H1 (cell line): ENCODE measurements around the gene TMSB10. TPM values are rescaled to one million over a fixed set of nuclear protein-coding genes. Genes with fewer than 3 reads are reported as not detected.
A peak's percentile ranks its signal among the peaks of the same experiment; 100 is the strongest.

Experiments used
- CTCF ChIA-PET: fragments of 300-600 bp; sonication (Branson Sonifier 250); formaldehyde crosslinking; loops from one replicate; lab custom pipeline; 2021; ENCODE audit not compliant: partially characterized antibody; lab: Charles Lee
- POLR2A ChIA-PET: fragments of 300-600 bp; sonication (Branson Sonifier 250); formaldehyde crosslinking; loops from one replicate; lab custom pipeline; 2021; ENCODE audit warnings: inconsistent platforms; ENCODE audit not compliant: partially characterized antibody; lab: Charles Lee
- DNase-seq, 2 experiments: peaks; one replicate each; pipeline versions ENCODE4 v3.0.0 to v3.0.0-alpha.2; 2010 to 2022; ENCODE audit warnings: low spot score in 2 of 2, low read depth in 1 of 2, mixed read lengths in 1 of 2
- FAIRE-seq: peaks from 2 replicates; lab custom pipeline; 2011; peaks lifted over from hg19 to GRCh38; lab: Jason Lieb, UNC
- H2AFZ ChIP-seq: 2 replicates; pipeline ENCODE4 v1.8.1; 2012; ENCODE audit warnings: low read length, inconsistent platforms
- H2AK5ac ChIP-seq: 2 replicates; pipeline ENCODE4 v1.6.1; 2013; ENCODE audit warnings: low read depth, low read length
- H2BK120ac ChIP-seq: replicated peaks from 2 replicates; pipeline ENCODE3; 2013; ENCODE audit warnings: low read depth, low read length, inconsistent platforms
- H2BK12ac ChIP-seq: 2 replicates; pipeline ENCODE4 v1.6.1; 2013; ENCODE audit warnings: low read depth, low read length
- H2BK15ac ChIP-seq: 2 replicates; pipeline ENCODE4 v1.6.1; 2013; ENCODE audit warnings: low read length
- H2BK20ac ChIP-seq: 2 replicates; pipeline ENCODE4 v1.6.1; 2013; ENCODE audit warnings: low read length
- H2BK5ac ChIP-seq: 2 replicates; pipeline ENCODE4 v1.6.1; 2013; ENCODE audit warnings: low read depth, low read length
- H3K14ac ChIP-seq: 2 replicates; pipeline ENCODE4 v1.6.1; 2013; ENCODE audit warnings: inconsistent platforms; ENCODE audit not compliant: insufficient read length
- H3K18ac ChIP-seq: 2 replicates; pipeline ENCODE4 v1.6.1; 2013; ENCODE audit warnings: low read length; ENCODE audit errors: extremely low read depth
- H3K23ac ChIP-seq: 2 replicates; pipeline ENCODE4 v1.6.1; 2013; ENCODE audit warnings: inconsistent platforms; ENCODE audit not compliant: insufficient read length
- H3K23me2 ChIP-seq: 2 replicates; pipeline ENCODE4 v1.6.1; 2013; ENCODE audit warnings: low read depth, low read length
- H3K27ac ChIP-seq: 2 replicates; pipeline ENCODE4 v1.6.1; 2011; ENCODE audit warnings: low read depth, low read length, inconsistent platforms
- H3K27me3 ChIP-seq, 4 experiments: replicated peaks in 1 of 4; 1 replicate in 1 of 4; 2 replicates in 3 of 4; pipeline versions ENCODE4 v1.6.1 to v1.8.1; 2011 to 2013; ENCODE audit warnings: low read length in 3 of 4, mild to moderate bottlenecking in 3 of 4, inconsistent platforms in 2 of 4, mixed read lengths in 2 of 4, moderate library complexity in 1 of 4; ENCODE audit not compliant: control insufficient read depth in 3 of 4, insufficient read depth in 3 of 4; ENCODE audit errors: extremely low read depth in 1 of 4
- H3K36me3 ChIP-seq, 4 experiments: 2 replicates each; pipeline versions ENCODE4 v1.6.1 to v1.8.1; 2011 to 2013; ENCODE audit warnings: mild to moderate bottlenecking in 4 of 4, low read length in 3 of 4, moderate library complexity in 2 of 4, control low read depth in 1 of 4, inconsistent platforms in 1 of 4; ENCODE audit not compliant: insufficient read depth in 4 of 4, control insufficient read depth in 2 of 4
- H3K4ac ChIP-seq: replicated peaks from 2 replicates; pipeline ENCODE3; 2013; ENCODE audit warnings: low read length, low read depth, mixed read lengths, inconsistent platforms; ENCODE audit not compliant: insufficient read length
- H3K4me1 ChIP-seq, 4 experiments: replicated peaks in 1 of 4; 1 replicate in 1 of 4; 2 replicates in 3 of 4; pipeline versions ENCODE4 v1.6.1 to v1.8.1; 2011 to 2013; ENCODE audit warnings: low read length in 3 of 4, inconsistent platforms in 2 of 4, mixed read lengths in 1 of 4; ENCODE audit not compliant: insufficient read depth in 4 of 4, control insufficient read depth in 3 of 4
- H3K4me2 ChIP-seq, 2 experiments: 2 replicates each; pipeline versions ENCODE4 v1.6.1 to v1.8.1; 2011 to 2013; ENCODE audit warnings: low read depth in 2 of 2, low read length in 2 of 2, control low read depth in 1 of 2, inconsistent platforms in 1 of 2, mild to moderate bottlenecking in 1 of 2; ENCODE audit not compliant: insufficient read depth in 1 of 2
- H3K4me3 ChIP-seq, 4 experiments: fragments of 200-600, 300-600 bp in 1 of 4; sonication (generic), shearing (Covaris generic), sonication (Bioruptor Twin) in 1 of 4; 2 replicates each; pipeline versions ENCODE4 v1.5.1 to v1.8.1; 2011 to 2016; ENCODE audit warnings: low read length in 4 of 4, low read depth in 3 of 4, control low read depth in 2 of 4, inconsistent platforms in 2 of 4, mild to moderate bottlenecking in 2 of 4, mixed read lengths in 1 of 4, moderate library complexity in 1 of 4; ENCODE audit not compliant: insufficient read depth in 2 of 4; ENCODE audit errors: extremely low read depth in 1 of 4
- H3K56ac ChIP-seq: replicated peaks from 2 replicates; pipeline ENCODE3; 2013; ENCODE audit warnings: low read depth, mild to moderate bottlenecking, mixed read lengths, low read length, inconsistent platforms; ENCODE audit not compliant: insufficient read length
- H3K79me1 ChIP-seq: 2 replicates; pipeline ENCODE4 v1.6.1; 2013; ENCODE audit warnings: low read depth, low read length, control low read depth
- H3K79me2 ChIP-seq, 2 experiments: 2 replicates each; pipeline versions ENCODE4 v1.6.1 to v1.8.1; 2012 to 2013; ENCODE audit warnings: low read length in 2 of 2, mild to moderate bottlenecking in 2 of 2, inconsistent platforms in 1 of 2; ENCODE audit not compliant: insufficient read depth in 2 of 2, control insufficient read depth in 1 of 2
- H3K9ac ChIP-seq, 4 experiments: replicated peaks in 1 of 4; 1 replicate in 1 of 4; 2 replicates in 3 of 4; pipeline versions ENCODE4 v1.6.1 to v1.8.1; 2011 to 2013; ENCODE audit warnings: low read depth in 3 of 4, low read length in 3 of 4, control low read depth in 2 of 4, mild to moderate bottlenecking in 2 of 4, moderate library complexity in 2 of 4, inconsistent platforms in 1 of 4; ENCODE audit errors: extremely low read depth in 1 of 4
- H3K9me3 ChIP-seq, 2 experiments: 2 replicates each; pipeline versions ENCODE4 v1.6.1 to v1.8.1; 2012 to 2013; ENCODE audit warnings: mild to moderate bottlenecking in 2 of 2, moderate library complexity in 2 of 2, control low read depth in 1 of 2, inconsistent platforms in 1 of 2, low read depth in 1 of 2, low read length in 1 of 2, mixed read lengths in 1 of 2; ENCODE audit not compliant: insufficient read depth in 2 of 2
- H4K20me1 ChIP-seq, 2 experiments: replicated peaks in 1 of 2; 2 replicates each; pipeline versions ENCODE3 to v1.8.1; 2011 to 2013; ENCODE audit warnings: inconsistent platforms in 2 of 2, low read length in 2 of 2, mild to moderate bottlenecking in 1 of 2; ENCODE audit not compliant: insufficient read depth in 2 of 2, control insufficient read depth in 1 of 2
- H4K5ac ChIP-seq: 2 replicates; pipeline ENCODE4 v1.6.1; 2013; ENCODE audit warnings: low read length, low read depth, mixed read lengths, inconsistent platforms; ENCODE audit not compliant: insufficient read length
- H4K8ac ChIP-seq: 2 replicates; pipeline ENCODE4 v1.8.0; 2013; ENCODE audit warnings: mild to moderate bottlenecking, moderate library complexity, low read length, inconsistent platforms; ENCODE audit not compliant: insufficient read depth; ENCODE audit errors: extremely low read depth
- H4K91ac ChIP-seq: replicated peaks from 2 replicates; pipeline ENCODE3; 2013; ENCODE audit warnings: low read length, mixed read lengths, inconsistent platforms; ENCODE audit not compliant: insufficient read length
- BRCA1 ChIP-seq: IDR thresholded peaks from 2 replicates; pipeline ENCODE4 v1.6.1; 2012; ENCODE audit warnings: low read depth, low read length, improper control_type of control experiment
- CBX5 ChIP-seq: fragments of 300-800, 300-1000 bp; sonication (generic); IDR thresholded peaks from 2 replicates; pipeline ENCODE4 v1.7.1; 2016; ENCODE audit warnings: antibody characterized with exemption, low read length, low read depth
- GABPA ChIP-seq: IDR thresholded peaks from 2 replicates; pipeline ENCODE4 v1.6.1; 2011; ENCODE audit warnings: mild to moderate bottlenecking, low read length, moderate library complexity, borderline replicate concordance; ENCODE audit not compliant: insufficient read depth
- PHF8 ChIP-seq: fragments of 200-600 bp; sonication (generic); conservative IDR thresholded peaks from 2 replicates; pipeline ENCODE4 v1.7.1; 2012; ENCODE audit warnings: low read depth, mild to moderate bottlenecking, inconsistent platforms, low read length, moderate library complexity
- TBP ChIP-seq: IDR thresholded peaks from 2 replicates; pipeline ENCODE4 v1.6.1; 2011; ENCODE audit warnings: low read depth, low read length, improper control_type of control experiment
- WGBS, 2 experiments: shearing (Covaris generic) in 1 of 2; methylation state at CpG; one replicate each; pipeline versions ENCODE4 v1.1.6 to v1.1.7; 2013 to 2015; ENCODE audit warnings: low lambda C conversion rate in 2 of 2, mixed read lengths in 2 of 2, inconsistent platforms in 1 of 2, low coverage in 1 of 2, missing lambda C conversion rate in 1 of 2; ENCODE audit not compliant: insufficient replicate concordance in 2 of 2, insufficient coverage in 1 of 2, insufficient read length in 1 of 2; ENCODE audit errors: extremely low coverage in 1 of 2, missing lambda C conversion rate in 1 of 2; 5-methylcytosine and 5-hydroxymethylcytosine counted together
- polyA plus RNA-seq, 7 experiments: library from polyadenylated mRNA; depleted of rRNA in 3 of 7; stranded (reverse) in 5 of 7; unstranded in 2 of 7; fragments of >200 nt in 5 of 7; fragments of 200-250 nt in 2 of 7; gene quantifications; 1 replicate in 5 of 7; 2 replicates in 1 of 7; 4 replicates in 1 of 7; pipeline versions ENCODE4 v1.2.1 to v1.2.3, GENCODE V29; 2011 to 2013; ENCODE audit warnings: missing spikeins in 2 of 7, mixed read lengths in 2 of 7
- total RNA-seq: library from RNA; stranded (reverse); fragmentation: NEBNext Ultra II Directional; extraction: Animal tissue kit (Norgen Biotek cat#: 25700); gene quantifications from 2 replicates; pipeline ENCODE4 v1.2.1, GENCODE V29; 2021
- TF ChIP-seq, protein P1 (sequence below): IDR thresholded peaks from 2 replicates; pipeline ENCODE4 v1.6.1; 2011; ENCODE audit warnings: low read depth, mild to moderate bottlenecking, low read length; ENCODE audit not compliant: insufficient read depth

The TMSB10 gene
- total and polyA plus RNA-seq, 2 of the 8 experiments (the other 6 are each of a cell fraction or from before 2014, with no cell fraction given): 593 to 1,075 TPM

DNA sequence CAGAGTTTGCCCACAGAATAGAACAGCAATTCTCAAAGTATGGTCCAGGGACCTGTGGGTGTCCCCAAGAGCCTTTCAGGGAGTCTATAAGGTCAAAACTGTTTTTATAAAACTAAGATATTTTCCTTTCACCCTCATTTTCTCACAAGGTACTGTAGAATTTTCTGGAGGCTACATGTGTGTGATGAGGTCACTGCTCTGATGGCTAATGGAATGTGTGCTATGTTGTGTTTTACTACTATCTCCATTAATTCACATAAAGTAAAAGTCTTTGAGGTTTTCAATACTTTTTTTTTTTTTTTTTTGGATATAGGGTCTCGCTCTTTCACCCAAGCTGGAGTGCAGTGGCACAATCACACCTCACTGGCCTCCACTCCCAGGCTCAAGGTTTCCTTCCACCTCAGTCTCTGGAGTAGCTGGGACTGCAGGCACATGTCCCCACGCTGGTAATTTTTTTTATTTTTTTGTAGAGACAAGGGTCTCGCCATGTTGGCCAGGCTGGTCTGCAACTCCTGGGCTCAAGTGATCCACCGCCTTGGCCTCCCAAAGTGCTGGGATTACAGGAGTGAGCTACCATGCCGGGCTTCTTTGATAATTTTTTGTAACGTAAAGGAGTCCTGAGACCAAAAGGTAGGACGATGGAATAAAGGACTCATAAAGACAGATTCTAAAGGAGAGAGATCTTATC lies 26.4 kb upstream of the TMSB10 start:
- ChIA-PET CTCF (interaction anchor here (0.7 to 8.1 kb wide), 5 partner anchors 9 to 226 kb away, joined by 3 to 38 read pairs (median 23); no protein-coding TSS in a partner anchor), POLR2A (no interaction called here)
- 64% methylated on average over 7 of the region's 7 CpGs; no CpG with 5 or more reads in 1 of the 2 experiments for WGBS, 2 experiments
- Histone ChIP-seq H2BK15ac (no peak overlapping the region), H3K36me3 (no peaks in the 10 kb centered on the region), H2BK120ac (no peak overlapping the region), H2BK5ac (no peak overlapping the region), H4K91ac (no peak overlapping the region), H2BK20ac (no peak overlapping the region), H4K20me1 (peaks cover 0 to 5% of the 10 kb centered on the region in 2 experiments), H2BK12ac (no peak overlapping the region), H4K5ac (no peak overlapping the region), H3K4me3 (peak overlapping the region in 1 of 4 experiments; percentile 75; a peak in 3 of 8 replicates), H3K4me1 (peaks cover 0 to 3% (median under 1%) of the 10 kb centered on the region in 4 experiments; a peak in 3 of 7 replicates), H3K27ac (no peak overlapping the region), H3K79me2 (no peaks in the 10 kb centered on the region), H3K9ac (no peak overlapping the region), H3K14ac (no peak overlapping the region), H2AFZ (no peak overlapping the region), H3K23ac (no peak overlapping the region), H3K4me2 (peak overlapping the region; percentile 93 to 95), H2AK5ac (no peak overlapping the region), H4K8ac (no peak overlapping the region), H3K18ac (peak overlapping the region; percentile 71; the same call in 1 of the 2 replicates), H3K9me3 (no peaks in the 10 kb centered on the region), H3K56ac (no peak overlapping the region), H3K4ac (no peak overlapping the region), H3K27me3 (peaks cover 12 to 42% (median 39%) of the 10 kb centered on the region in 4 experiments), H3K79me1 (no peaks in the 10 kb centered on the region; the same call in 1 of the 2 replicates), H3K23me2 (peaks cover 18% of the 10 kb centered on the region)
- no peak for DNase-seq
- FAIRE-seq: no peak
- TF ChIP-seq PHF8 (no peak), BRCA1 (no peak), GABPA (no peak), CBX5 (no peak), TBP (no peak)
- TF ChIP-seq, protein P1, sequence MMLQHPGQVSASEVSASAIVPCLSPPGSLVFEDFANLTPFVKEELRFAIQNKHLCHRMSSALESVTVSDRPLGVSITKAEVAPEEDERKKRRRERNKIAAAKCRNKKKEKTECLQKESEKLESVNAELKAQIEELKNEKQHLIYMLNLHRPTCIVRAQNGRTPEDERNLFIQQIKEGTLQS: no peak
